Heart left ventricle (tissue), 13 donors: ENCODE data around the gene CTF1.

Experiments
- POLR2A ChIP-seq, 2 donors: fragments of 450-650 bp; IDR thresholded peaks; one replicate each; pipeline ENCODE4 v1.6.1; 2017; ENCODE audit warnings: antibody characterized with exemption in 2 of 2, mild to moderate bottlenecking in 2 of 2, moderate library complexity in 2 of 2
- TF ChIP-seq, protein P1 (sequence below), 12 donors: fragments of 200-600 bp; sonication (generic) in 4 of 12; IDR thresholded peaks; one replicate each; pipeline versions ENCODE4 v1.5.0 to v1.8.0; 2018 to 2022; ENCODE audit warnings: antibody characterized with exemption in 12 of 12, mild to moderate bottlenecking in 5 of 12
- donor health status: ischemic (EF 13 %, LVEDD 7.1; RV severe dilation, severe dysfunction).
- donor health status: DM: no; HTN: yes; CAD: no.
- donor health status: DM: no; HTN: no; CAD: no.
- donor health status: ischemic (EF 25% LVEDD 6.9; RV normal size, moderate dysfunction).
- donor health status: ischemic (EF 25% LVEDD 5.7; RV mildly dilated, moderate dysfunction).
- donor health status: ischemic (EF 35%, LVEDD 5.7; RV mildly dilated, moderate dysfunction).
- donor health status: nonischemic (EF 11% LVEDD 7.7; RV severe dilation, severe dysfunction).
- donor health status: DM: yes; HTN: yes; CAD: no.
- donor health status: PGD.
- donor health status: ischemic (EF 29% LVEDD 5.4; RV normal size, mild dysfunction).
- donor health status: nonischemic (EF 23%, LVEDD 6.1; RV moderate dilation, normal function).

DNA sequence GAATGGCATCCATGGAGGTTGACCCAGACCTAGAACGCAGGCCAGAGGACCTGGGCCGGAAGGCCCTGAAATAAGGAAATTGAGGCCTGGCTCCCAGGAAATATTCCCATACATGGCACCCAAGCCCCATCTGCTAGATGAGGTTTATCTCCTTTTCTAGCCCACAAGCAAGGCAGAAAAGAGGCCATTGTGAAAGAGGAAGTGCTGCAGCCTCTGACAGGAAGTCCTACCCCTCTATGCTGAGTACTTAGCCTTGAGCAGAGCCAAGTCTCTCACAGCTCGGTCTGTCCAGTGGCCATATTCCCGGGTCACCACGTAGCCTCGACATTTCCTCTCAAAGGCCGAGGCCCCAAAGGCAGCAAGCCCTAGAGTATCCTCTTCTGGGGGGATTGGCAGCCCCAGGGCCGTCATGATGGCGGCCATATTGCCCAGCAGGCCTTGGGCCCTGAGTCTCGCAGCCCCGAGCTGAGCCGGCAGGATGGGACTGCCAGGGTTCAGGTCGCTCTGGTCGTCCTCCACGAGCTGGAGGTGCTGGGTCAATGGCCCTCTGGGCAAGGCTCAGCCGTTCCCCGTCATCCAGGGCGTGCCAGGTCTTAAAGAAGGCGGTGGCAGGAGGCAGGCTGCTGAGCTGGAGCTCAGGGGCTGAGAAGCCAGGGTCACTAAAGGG is 7.8 kb downstream of the CTF1 start:
- TF ChIP-seq, protein P1, sequence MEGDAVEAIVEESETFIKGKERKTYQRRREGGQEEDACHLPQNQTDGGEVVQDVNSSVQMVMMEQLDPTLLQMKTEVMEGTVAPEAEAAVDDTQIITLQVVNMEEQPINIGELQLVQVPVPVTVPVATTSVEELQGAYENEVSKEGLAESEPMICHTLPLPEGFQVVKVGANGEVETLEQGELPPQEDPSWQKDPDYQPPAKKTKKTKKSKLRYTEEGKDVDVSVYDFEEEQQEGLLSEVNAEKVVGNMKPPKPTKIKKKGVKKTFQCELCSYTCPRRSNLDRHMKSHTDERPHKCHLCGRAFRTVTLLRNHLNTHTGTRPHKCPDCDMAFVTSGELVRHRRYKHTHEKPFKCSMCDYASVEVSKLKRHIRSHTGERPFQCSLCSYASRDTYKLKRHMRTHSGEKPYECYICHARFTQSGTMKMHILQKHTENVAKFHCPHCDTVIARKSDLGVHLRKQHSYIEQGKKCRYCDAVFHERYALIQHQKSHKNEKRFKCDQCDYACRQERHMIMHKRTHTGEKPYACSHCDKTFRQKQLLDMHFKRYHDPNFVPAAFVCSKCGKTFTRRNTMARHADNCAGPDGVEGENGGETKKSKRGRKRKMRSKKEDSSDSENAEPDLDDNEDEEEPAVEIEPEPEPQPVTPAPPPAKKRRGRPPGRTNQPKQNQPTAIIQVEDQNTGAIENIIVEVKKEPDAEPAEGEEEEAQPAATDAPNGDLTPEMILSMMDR (IDR thresholded peaks at IDR 0.05) = no peak
- no peak for TF ChIP-seq POLR2A (IDR thresholded peaks at IDR 0.05)
